22Rv1 (cell line): ENCODE measurements around the gene GNG2.

Experiments
- CTCF ChIP-seq: fragments of 450-650 bp; IDR thresholded peaks from 2 replicates; pipeline ENCODE4 v1.5.1; 2017; ENCODE audit warnings: mild to moderate bottlenecking
- ZFX ChIP-seq: fragments of 450-650 bp; IDR thresholded peaks from 2 replicates; pipeline ENCODE4 v1.6.1; 2017; ENCODE audit warnings: antibody characterized with exemption, borderline replicate concordance

DNA sequence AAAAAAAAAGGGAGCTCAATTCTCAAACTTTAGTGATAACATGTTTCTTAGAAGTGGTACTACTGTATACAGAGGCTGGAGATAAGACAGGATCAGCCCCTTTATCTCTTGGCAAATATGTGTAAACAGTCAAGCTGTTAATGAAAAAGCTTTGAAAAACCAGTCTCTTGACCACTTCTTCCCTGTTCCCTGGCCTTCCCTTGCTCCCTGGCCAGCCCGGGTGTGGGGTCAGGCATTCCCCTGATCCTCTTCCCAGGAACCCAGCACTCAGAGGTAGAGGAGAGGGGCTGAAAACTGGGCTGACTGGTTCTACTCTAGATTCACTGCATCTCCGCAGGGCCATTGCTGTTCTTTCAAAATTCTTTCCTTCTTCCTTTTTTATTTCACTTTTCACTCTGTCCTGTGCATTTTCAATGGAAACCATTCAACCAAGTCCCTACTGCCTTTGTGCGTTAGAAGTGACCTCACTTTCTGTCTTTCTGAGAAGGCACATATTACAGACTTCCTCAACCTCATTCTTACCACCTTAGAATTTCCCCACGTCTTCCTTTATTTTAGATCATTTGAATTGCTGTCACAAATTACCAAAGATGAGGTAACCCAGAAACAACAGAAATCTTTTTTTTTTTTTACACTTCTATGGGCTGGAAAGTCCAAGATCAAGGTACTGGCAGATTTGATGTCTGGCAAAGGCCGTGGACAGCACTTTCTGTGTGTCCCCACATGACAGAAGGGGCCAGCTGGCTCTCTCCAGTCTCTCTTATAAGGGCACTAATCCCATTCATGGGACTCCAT, 5.7 kb downstream of the GNG2 start:
- TF ChIP-seq CTCF (no peak), ZFX (no peak)
